ENCODE data around the gene XPO4.

The XPO4 gene

DNA sequence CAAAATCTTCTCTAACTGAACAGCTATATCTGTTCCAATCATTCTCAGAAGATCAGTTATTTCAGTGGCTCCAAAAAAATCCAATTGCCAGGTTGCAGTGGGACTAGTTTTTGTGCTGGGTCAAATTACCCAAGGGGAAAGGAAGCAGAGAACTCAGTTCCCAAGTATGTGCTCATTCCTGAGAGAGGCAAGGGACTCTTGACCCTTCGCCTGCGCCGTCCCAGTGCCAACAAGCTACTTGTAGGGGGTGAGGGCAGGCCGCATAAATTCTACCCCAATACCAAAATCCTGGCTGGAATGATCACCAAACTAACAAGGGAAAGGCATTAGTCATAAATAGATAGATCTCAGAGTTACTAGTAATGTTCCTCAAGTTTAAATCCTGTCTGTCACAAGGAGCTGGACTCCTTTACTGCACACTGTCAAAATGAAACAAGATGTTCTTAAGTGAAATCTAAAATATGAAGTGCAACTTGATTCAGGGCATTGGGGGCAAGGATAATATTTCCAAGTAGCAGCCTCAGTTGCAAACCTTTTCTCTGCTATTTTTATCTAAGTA is 50.6 kb downstream of the XPO4 start:
- H3K4me3 ChIP-seq (ENCODE audit: low read depth, low read length): no peak overlapping the region
- peaks cover 17% of the 10 kb centered on the region; the same call in 1 of the 2 replicates for H3K36me3 ChIP-seq (ENCODE audit: control insufficient read depth, insufficient read depth, low read length)
- H3K9me3 ChIP-seq (ENCODE audit: control insufficient read depth, insufficient read depth, low read depth, low read length): no peaks in the 10 kb centered on the region
- peaks cover 5% of the 10 kb centered on the region; the same call in 1 of the 2 replicates for H3K4me1 ChIP-seq (ENCODE audit: control insufficient read depth, insufficient read depth, low read length)
- H3K27me3 ChIP-seq (ENCODE audit: control insufficient read depth, insufficient read depth, low read length): no peaks in the 10 kb centered on the region
- H3K27ac ChIP-seq (ENCODE audit: low read depth, low read length): no peak overlapping the region
- no peak overlapping the region for H3K9ac ChIP-seq (ENCODE audit: low read length)

DNA sequence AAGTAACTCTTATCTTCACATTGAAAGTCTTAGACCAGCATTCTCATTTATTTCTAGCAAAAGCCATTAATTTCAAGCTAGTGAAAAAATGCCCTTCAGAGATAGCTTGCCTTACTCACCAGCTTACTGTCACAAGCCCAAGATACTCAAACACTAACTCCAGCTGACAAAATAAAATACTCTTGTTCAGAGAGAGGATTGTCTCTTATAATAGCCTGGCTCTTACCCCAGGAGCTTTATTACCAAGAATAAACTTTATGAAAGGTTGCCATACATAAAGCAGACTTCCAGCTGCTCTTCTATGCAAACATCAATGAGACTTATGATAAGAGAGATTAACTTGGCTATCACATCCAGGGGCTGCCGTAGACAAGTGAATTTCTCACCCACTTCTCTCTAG is 53.6 kb downstream of the XPO4 start:
- H3K27ac ChIP-seq (ENCODE audit: low read depth, low read length): no peak overlapping the region
- H3K9ac ChIP-seq (ENCODE audit: low read length): no peak overlapping the region
- H3K36me3 ChIP-seq (ENCODE audit: control insufficient read depth, insufficient read depth, low read length): peaks cover 12% of the 10 kb centered on the region; the same call in 1 of the 2 replicates
- no peaks in the 10 kb centered on the region for H3K9me3 ChIP-seq (ENCODE audit: control insufficient read depth, insufficient read depth, low read depth, low read length)
- H3K27me3 ChIP-seq (ENCODE audit: control insufficient read depth, insufficient read depth, low read length): no peaks in the 10 kb centered on the region
- no peak overlapping the region for H3K4me3 ChIP-seq (ENCODE audit: low read depth, low read length)
- peaks cover 5% of the 10 kb centered on the region; the same call in 1 of the 2 replicates for H3K4me1 ChIP-seq (ENCODE audit: control insufficient read depth, insufficient read depth, low read length)

DNA sequence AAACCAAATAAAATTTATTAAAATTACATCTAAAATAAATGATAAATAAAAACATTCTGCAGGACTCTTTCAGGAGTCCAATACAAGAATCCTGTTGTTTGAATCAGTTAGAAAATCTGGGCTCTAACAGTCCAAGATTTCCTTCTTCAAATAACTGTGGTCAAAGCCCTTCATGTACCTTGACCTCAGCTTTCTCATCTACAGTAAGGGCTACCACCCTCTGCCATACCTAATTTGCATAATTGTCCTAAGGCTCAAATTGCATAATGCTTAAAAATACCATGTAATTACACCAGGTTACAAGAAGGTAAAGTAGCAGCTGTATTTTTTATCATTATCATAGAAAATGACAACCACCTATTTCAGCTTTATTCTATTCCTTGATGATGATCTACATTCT is 54.3 kb downstream of the XPO4 start:
- H3K4me3 ChIP-seq (ENCODE audit: low read depth, low read length): no peak overlapping the region
- no peaks in the 10 kb centered on the region for H3K9me3 ChIP-seq (ENCODE audit: control insufficient read depth, insufficient read depth, low read depth, low read length)
- H3K36me3 ChIP-seq (ENCODE audit: control insufficient read depth, insufficient read depth, low read length): peaks cover 11% of the 10 kb centered on the region
- no peak overlapping the region for H3K9ac ChIP-seq (ENCODE audit: low read length)
- no peaks in the 10 kb centered on the region for H3K27me3 ChIP-seq (ENCODE audit: control insufficient read depth, insufficient read depth, low read length)
- H3K4me1 ChIP-seq (ENCODE audit: control insufficient read depth, insufficient read depth, low read length): peaks cover 5% of the 10 kb centered on the region; the same call in 1 of the 2 replicates
- H3K27ac ChIP-seq (ENCODE audit: low read depth, low read length): no peak overlapping the region

DNA sequence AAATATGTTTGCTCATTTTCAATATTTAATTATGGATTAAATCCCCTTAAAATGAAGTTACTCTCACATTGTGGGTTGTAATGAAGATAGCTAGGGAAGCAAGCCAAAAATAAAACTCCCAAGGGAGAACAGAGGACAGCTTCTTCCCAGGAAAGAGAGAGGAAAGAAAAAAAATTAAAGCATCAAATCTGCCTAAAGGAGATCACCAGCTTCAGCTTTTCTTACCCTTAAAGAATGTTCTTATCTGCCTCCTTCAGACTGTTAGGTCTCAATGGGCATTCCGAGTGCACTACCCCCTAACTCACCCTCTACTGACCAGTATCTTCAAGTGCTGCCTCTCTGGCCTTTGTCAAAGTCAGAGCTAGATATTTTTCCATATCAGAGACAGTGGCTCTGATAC is 55.2 kb downstream of the XPO4 start:
- no peak overlapping the region for H3K4me3 ChIP-seq (ENCODE audit: low read depth, low read length)
- no peak overlapping the region for H3K27ac ChIP-seq (ENCODE audit: low read depth, low read length)
- no peaks in the 10 kb centered on the region for H3K27me3 ChIP-seq (ENCODE audit: control insufficient read depth, insufficient read depth, low read length)
- H3K9me3 ChIP-seq (ENCODE audit: control insufficient read depth, insufficient read depth, low read depth, low read length): no peaks in the 10 kb centered on the region
- H3K4me1 ChIP-seq (ENCODE audit: control insufficient read depth, insufficient read depth, low read length): peaks cover 5% of the 10 kb centered on the region; the same call in 1 of the 2 replicates
- H3K9ac ChIP-seq (ENCODE audit: low read length): no peak overlapping the region
- H3K36me3 ChIP-seq (ENCODE audit: control insufficient read depth, insufficient read depth, low read length): peaks cover 20% of the 10 kb centered on the region

DNA sequence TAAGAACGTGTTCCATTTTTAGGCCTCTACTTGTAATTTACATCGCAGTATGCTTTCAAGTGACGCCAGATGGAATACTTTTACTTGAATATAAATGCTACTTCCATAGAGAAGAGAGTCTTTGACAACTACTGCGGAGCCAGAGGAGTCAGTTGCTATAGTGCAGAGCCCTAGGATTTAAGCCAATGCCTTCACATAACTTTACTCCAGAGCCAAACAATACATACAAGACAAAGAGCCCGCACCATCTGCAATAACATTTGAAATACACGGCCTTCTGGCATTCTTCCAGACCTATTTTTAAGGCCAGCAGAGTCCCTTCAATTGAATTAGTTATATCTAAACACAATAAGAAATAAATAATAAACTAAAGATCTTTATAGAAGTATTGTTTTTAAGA is 59.4 kb downstream of the XPO4 start:
- no peak overlapping the region for H3K27ac ChIP-seq (ENCODE audit: low read depth, low read length)

DNA sequence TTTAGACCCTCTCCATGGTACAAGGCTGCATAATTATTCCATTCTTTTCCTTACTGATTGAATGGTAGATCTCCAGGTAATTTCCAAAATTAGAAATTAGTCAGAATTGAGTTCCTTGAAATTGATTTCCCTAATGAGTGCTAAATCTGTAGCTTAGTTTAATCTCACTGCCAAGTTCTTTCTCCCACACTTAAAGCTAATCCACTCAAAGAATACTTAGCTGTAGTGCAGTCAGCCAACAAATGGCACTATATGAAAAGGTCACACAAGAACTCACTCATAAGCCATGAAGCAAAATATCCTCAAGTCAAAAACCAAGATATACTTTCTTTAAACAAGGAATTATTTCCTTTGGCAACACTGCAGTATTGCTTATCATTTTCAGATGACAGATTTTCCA is 62.0 kb downstream of the XPO4 start:
- no peaks in the 10 kb centered on the region for H3K4me1 ChIP-seq (ENCODE audit: control insufficient read depth, insufficient read depth, low read length)
- peaks cover 62% of the 10 kb centered on the region for H3K36me3 ChIP-seq (ENCODE audit: control insufficient read depth, insufficient read depth, low read length)
- H3K9ac ChIP-seq (ENCODE audit: low read length): no peak overlapping the region
- no peak overlapping the region for H3K4me3 ChIP-seq (ENCODE audit: low read depth, low read length)
- H3K9me3 ChIP-seq (ENCODE audit: control insufficient read depth, insufficient read depth, low read depth, low read length): no peaks in the 10 kb centered on the region
- no peaks in the 10 kb centered on the region for H3K27me3 ChIP-seq (ENCODE audit: control insufficient read depth, insufficient read depth, low read length)
- no peak overlapping the region for H3K27ac ChIP-seq (ENCODE audit: low read depth, low read length)

More for the DNA sequence above, 59.4 kb downstream of the XPO4 start:
- Histone ChIP-seq H3K9ac (ENCODE audit: low read length) (no peak overlapping the region), H3K36me3 (ENCODE audit: control insufficient read depth, insufficient read depth, low read length) (peaks cover 41% of the 10 kb centered on the region), H3K4me1 (ENCODE audit: control insufficient read depth, insufficient read depth, low read length) (no peaks in the 10 kb centered on the region; the same call in 1 of the 2 replicates), H3K4me3 (ENCODE audit: low read depth, low read length) (no peak overlapping the region), H3K9me3 (ENCODE audit: control insufficient read depth, insufficient read depth, low read depth, low read length) (no peaks in the 10 kb centered on the region), H3K27me3 (ENCODE audit: control insufficient read depth, insufficient read depth, low read length) (no peaks in the 10 kb centered on the region)

DNA sequence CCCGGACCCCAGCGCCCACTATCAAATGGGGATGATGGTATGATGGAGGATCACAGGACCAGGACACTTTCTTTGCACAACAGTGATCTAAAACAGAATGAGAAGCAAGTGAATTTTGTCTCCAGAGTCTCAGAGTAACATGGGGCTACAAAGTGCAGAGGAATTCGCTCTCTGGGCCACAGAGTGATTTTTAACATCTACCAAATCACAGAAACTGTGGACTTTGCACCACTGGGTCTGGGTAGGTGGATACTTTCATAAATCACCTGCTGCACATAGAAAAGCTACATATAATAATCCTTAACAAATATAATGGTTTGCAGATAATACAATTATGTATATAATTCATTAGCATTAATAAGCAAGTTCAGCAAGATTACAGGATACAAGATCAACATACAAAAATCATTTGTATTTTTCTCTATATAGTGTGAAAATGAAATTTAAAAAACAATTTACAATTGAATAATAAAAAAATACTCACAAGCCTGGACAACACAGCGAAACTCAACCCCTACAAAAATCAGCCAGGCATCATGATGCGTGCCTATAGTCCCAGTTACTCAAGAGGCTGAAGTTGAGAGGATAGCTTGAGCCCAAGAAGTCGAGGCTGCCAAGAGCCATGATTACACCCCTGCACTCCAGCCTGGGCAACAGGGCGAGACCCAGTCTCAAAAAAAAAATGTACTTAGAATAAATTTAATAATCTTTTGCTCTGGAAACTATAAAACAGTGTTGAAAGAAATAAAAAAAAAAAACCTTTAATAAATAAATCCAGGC is 68.5 kb downstream of the XPO4 start:
- Histone ChIP-seq H3K36me3 (ENCODE audit: control insufficient read depth, insufficient read depth, low read length) (peaks cover 39% of the 10 kb centered on the region), H3K27me3 (ENCODE audit: control insufficient read depth, insufficient read depth, low read length) (no peaks in the 10 kb centered on the region), H3K9me3 (ENCODE audit: control insufficient read depth, insufficient read depth, low read depth, low read length) (no peaks in the 10 kb centered on the region), H3K4me3 (ENCODE audit: low read depth, low read length) (no peak overlapping the region), H3K4me1 (ENCODE audit: control insufficient read depth, insufficient read depth, low read length) (no peaks in the 10 kb centered on the region), H3K27ac (ENCODE audit: low read depth, low read length) (no peak overlapping the region), H3K9ac (ENCODE audit: low read length) (no peak overlapping the region)

DNA sequence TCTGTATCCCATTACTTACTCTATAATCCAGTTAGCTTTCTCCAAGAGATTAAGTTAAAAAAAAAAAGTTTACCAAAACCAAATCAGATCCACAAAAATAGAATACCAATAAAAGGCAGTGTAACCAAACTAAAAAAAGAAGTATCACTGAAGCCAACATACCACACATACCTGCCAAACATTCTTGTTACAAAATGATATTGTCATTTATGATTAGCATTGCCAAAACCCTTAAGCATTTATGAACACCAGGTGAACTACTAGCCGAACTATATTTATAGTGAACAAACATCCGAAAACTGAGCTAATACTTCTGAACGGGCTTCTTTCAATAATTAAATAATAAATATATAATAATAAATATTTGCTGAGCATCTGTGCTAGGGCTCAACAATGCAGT is 69.7 kb downstream of the XPO4 start:
- Histone ChIP-seq H3K27ac (ENCODE audit: low read depth, low read length) (no peak overlapping the region), H3K9ac (ENCODE audit: low read length) (no peak overlapping the region), H3K27me3 (ENCODE audit: control insufficient read depth, insufficient read depth, low read length) (no peaks in the 10 kb centered on the region), H3K9me3 (ENCODE audit: control insufficient read depth, insufficient read depth, low read depth, low read length) (no peaks in the 10 kb centered on the region), H3K36me3 (ENCODE audit: control insufficient read depth, insufficient read depth, low read length) (peaks cover 30% of the 10 kb centered on the region), H3K4me1 (ENCODE audit: control insufficient read depth, insufficient read depth, low read length) (no peaks in the 10 kb centered on the region), H3K4me3 (ENCODE audit: low read depth, low read length) (no peak overlapping the region)

DNA sequence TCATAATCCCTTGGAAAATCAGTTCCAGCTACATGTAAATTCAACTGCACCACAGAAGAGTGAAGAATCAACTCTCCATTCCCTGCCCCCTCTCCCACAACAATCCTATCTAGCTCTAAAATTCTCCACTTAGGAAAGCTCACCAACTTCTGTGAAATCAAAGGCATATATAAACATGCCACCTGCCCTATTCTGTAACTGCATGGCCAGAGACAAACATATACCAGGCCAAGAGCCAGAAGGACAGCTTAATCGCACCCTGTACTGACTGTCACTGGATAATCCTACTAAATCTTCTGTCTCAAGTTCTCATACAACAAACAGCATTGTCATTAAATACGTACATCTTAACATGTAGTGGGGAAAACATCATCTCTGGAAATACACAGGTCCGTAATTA is 70.6 kb downstream of the XPO4 start:
- H3K4me3 ChIP-seq (ENCODE audit: low read depth, low read length): no peak overlapping the region
- peaks cover 22% of the 10 kb centered on the region for H3K36me3 ChIP-seq (ENCODE audit: control insufficient read depth, insufficient read depth, low read length)
- H3K27ac ChIP-seq (ENCODE audit: low read depth, low read length): no peak overlapping the region
- no peaks in the 10 kb centered on the region for H3K4me1 ChIP-seq (ENCODE audit: control insufficient read depth, insufficient read depth, low read length)
- no peaks in the 10 kb centered on the region for H3K27me3 ChIP-seq (ENCODE audit: control insufficient read depth, insufficient read depth, low read length)
- no peak overlapping the region for H3K9ac ChIP-seq (ENCODE audit: low read length)
- no peaks in the 10 kb centered on the region for H3K9me3 ChIP-seq (ENCODE audit: control insufficient read depth, insufficient read depth, low read depth, low read length)

DNA sequence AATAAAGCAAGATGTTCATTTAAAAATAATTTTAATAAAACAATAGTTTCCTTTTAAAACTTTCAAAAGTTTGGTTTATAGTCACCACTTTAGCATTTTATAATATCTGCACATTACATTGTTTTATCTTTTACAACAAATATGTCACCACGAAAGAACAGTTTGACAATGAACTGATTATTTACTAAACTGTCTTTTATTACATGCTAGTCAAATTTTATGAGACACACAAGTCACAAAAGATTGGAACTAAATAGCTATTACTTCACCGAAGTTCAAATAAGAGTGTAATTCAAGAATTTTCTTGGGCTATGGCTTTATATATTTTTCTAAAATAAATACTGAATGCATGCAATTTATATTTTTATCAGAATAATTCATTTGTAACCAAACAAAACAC is 71.3 kb downstream of the XPO4 start:
- no peaks in the 10 kb centered on the region for H3K9me3 ChIP-seq (ENCODE audit: control insufficient read depth, insufficient read depth, low read depth, low read length)
- H3K27ac ChIP-seq (ENCODE audit: low read depth, low read length): no peak overlapping the region
- H3K27me3 ChIP-seq (ENCODE audit: control insufficient read depth, insufficient read depth, low read length): no peaks in the 10 kb centered on the region
- no peaks in the 10 kb centered on the region for H3K4me1 ChIP-seq (ENCODE audit: control insufficient read depth, insufficient read depth, low read length)
- H3K4me3 ChIP-seq (ENCODE audit: low read depth, low read length): no peak overlapping the region
- H3K36me3 ChIP-seq (ENCODE audit: control insufficient read depth, insufficient read depth, low read length): peaks cover 15% of the 10 kb centered on the region
- H3K9ac ChIP-seq (ENCODE audit: low read length): no peak overlapping the region

DNA sequence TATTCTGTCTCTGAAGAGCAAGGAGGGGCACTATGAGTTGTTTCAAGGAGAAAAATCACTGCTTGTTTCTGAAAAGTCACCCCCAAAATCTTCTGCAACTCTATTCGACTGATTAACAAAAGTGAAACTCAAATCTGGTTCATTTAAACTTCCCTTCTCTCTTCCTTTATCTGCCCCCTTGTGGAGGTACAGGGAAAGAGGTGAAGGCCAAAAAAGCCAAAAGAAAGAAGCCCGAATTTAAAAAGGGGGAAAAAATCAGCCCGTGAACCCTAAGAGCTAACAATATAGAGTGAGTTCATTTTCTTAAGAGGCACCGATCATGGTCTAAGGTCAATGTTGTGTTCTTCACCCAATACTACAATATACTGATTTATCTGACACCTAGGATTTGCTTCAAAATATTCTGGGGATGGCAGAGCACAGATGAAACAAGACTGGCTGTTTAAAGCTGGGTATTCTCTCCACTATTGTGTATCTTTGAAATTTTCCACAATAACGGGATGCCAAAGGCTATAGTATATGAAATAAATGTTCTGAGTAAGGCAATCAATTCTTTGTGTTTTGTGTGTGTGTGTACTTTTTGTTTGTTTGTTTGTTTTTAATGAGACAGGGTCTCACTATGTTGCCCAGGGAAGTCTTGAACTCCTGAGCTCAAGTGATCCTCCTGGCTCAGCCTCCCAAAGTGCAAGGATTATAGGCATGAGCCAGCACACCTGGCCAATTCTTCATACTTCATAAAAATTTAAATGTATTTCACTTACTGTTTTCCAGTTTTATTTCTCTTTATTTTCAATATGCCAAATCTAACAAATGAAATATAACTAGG is 73.8 kb downstream of the XPO4 start:
- H3K4me3 ChIP-seq (ENCODE audit: low read depth, low read length): no peak overlapping the region
- no peaks in the 10 kb centered on the region for H3K27me3 ChIP-seq (ENCODE audit: control insufficient read depth, insufficient read depth, low read length)
- H3K9ac ChIP-seq (ENCODE audit: low read length): no peak overlapping the region
- H3K4me1 ChIP-seq (ENCODE audit: control insufficient read depth, insufficient read depth, low read length): no peaks in the 10 kb centered on the region
- no peak overlapping the region for H3K27ac ChIP-seq (ENCODE audit: low read depth, low read length)
- H3K36me3 ChIP-seq (ENCODE audit: control insufficient read depth, insufficient read depth, low read length): peaks cover 4% of the 10 kb centered on the region
- no peaks in the 10 kb centered on the region for H3K9me3 ChIP-seq (ENCODE audit: control insufficient read depth, insufficient read depth, low read depth, low read length)
